SK-N-SH treated with all-trans-retinoic acid at 6 μM for 48 hours (cell line): ENCODE results near the gene NCBP2L.

ENCODE experiments used
- ATAC-seq: fragments of 200-7000 bp; cut with Tn5 transposase; 3 replicates; pipeline ENCODE4 v1.9.1; 2020; ENCODE audit warnings: mild to moderate bottlenecking, moderate library complexity
- ARNTL ChIP-seq: fragments of 450-650 bp; formaldehyde crosslinking; IDR thresholded peaks from 2 replicates; pipeline ENCODE4 v1.5.0; 2020; ENCODE audit warnings: low read depth, mild to moderate bottlenecking, moderate library complexity, borderline replicate concordance
- BACH2 ChIP-seq: fragments of 250-450 bp; sonication (Bioruptor Pico); IDR thresholded peaks from 2 replicates; pipeline ENCODE4 v1.9.0; 2021; ENCODE audit warnings: mild to moderate bottlenecking, borderline replicate concordance
- CSDC2 ChIP-seq: fragments of 250-450 bp; sonication (Bioruptor Pico); IDR thresholded peaks from 2 replicates; pipeline ENCODE4 v1.5.0; 2020; ENCODE audit warnings: mild to moderate bottlenecking, moderate library complexity
- ESRRG ChIP-seq: fragments of 250-450 bp; sonication (Bioruptor Pico); IDR thresholded peaks from 2 replicates; pipeline ENCODE4 v1.6.1; 2021; ENCODE audit warnings: mild to moderate bottlenecking
- ISL1 ChIP-seq: fragments of 250-450 bp; sonication (Bioruptor Pico); IDR thresholded peaks from 2 replicates; pipeline ENCODE4 v2.1.2; 2022; ENCODE audit warnings: mild to moderate bottlenecking, moderate library complexity
- OSR1 ChIP-seq: fragments of 250-450 bp; sonication (Bioruptor Pico); IDR thresholded peaks from 2 replicates; pipeline ENCODE4 v1.8.0; 2022; ENCODE audit warnings: moderate library complexity, mild to moderate bottlenecking, inconsistent platforms
- PPARA ChIP-seq: fragments of 250-450 bp; sonication (Bioruptor Pico); IDR thresholded peaks from 2 replicates; pipeline ENCODE4 v1.5.0; 2020; ENCODE audit warnings: mild to moderate bottlenecking, borderline replicate concordance
- RARB ChIP-seq: fragments of 250-450 bp; sonication (Bioruptor Pico); IDR thresholded peaks from 2 replicates; pipeline ENCODE4 v1.8.0; 2021; ENCODE audit warnings: mild to moderate bottlenecking, moderate library complexity
- SNAI2 ChIP-seq: fragments of 250-450 bp; sonication (Bioruptor Pico); IDR thresholded peaks from 2 replicates; pipeline ENCODE4 v1.5.0; 2020; ENCODE audit warnings: mild to moderate bottlenecking, moderate library complexity
- TOX ChIP-seq: fragments of 250-450 bp; sonication (Bioruptor Pico); IDR thresholded peaks from 2 replicates; pipeline ENCODE4 v1.8.0; 2021; ENCODE audit warnings: mild to moderate bottlenecking, moderate library complexity, borderline replicate concordance
- ZC3H10 ChIP-seq: fragments of 250-450 bp; sonication (Bioruptor Pico); IDR thresholded peaks from 2 replicates; pipeline ENCODE4 v1.5.1; 2021; ENCODE audit warnings: mild to moderate bottlenecking, moderate library complexity
- ZFP30 ChIP-seq: fragments of 450-650 bp; formaldehyde crosslinking; IDR thresholded peaks from 2 replicates; pipeline ENCODE4 v1.5.0; 2022; ENCODE audit warnings: mild to moderate bottlenecking, moderate library complexity
- ZNF565 ChIP-seq: fragments of 450-650 bp; formaldehyde crosslinking; conservative IDR thresholded peaks from 2 replicates; pipeline ENCODE4 v1.5.0; 2020; ENCODE audit warnings: low read depth, mild to moderate bottlenecking, moderate library complexity
- ZNF70 ChIP-seq: fragments of 450-650 bp; formaldehyde crosslinking; IDR thresholded peaks from 2 replicates; pipeline ENCODE4 v1.5.0; 2020; ENCODE audit warnings: mild to moderate bottlenecking, moderate library complexity
- ZNF8 ChIP-seq: fragments of 450-650 bp; formaldehyde crosslinking; IDR thresholded peaks from 2 replicates; pipeline ENCODE4 v1.5.0; 2020; ENCODE audit warnings: mild to moderate bottlenecking, moderate library complexity
- TF ChIP-seq, protein P1 (sequence below): fragments of 250-450 bp; sonication (Bioruptor Pico); IDR thresholded peaks from 2 replicates; pipeline ENCODE4 v1.8.0; 2021; ENCODE audit warnings: low read depth, mild to moderate bottlenecking, moderate library complexity, borderline replicate concordance
- TF ChIP-seq, protein P2 (sequence below): fragments of 250-450 bp; sonication (Bioruptor Pico); IDR thresholded peaks from 2 replicates; pipeline ENCODE4 v1.8.0; 2020; ENCODE audit warnings: mild to moderate bottlenecking, moderate library complexity, borderline replicate concordance
- TF ChIP-seq, protein P3 (sequence below): fragments of 250-450 bp; sonication (Bioruptor Pico); IDR thresholded peaks from 2 replicates; pipeline ENCODE4 v1.5.0; 2020; ENCODE audit warnings: mild to moderate bottlenecking, moderate library complexity
- TF ChIP-seq, protein P4 (sequence below): fragments of 250-450 bp; sonication (Bioruptor Pico); IDR thresholded peaks from 2 replicates; pipeline ENCODE4 v1.5.1; 2020; ENCODE audit warnings: low read depth, mild to moderate bottlenecking, moderate library complexity

Gene NCBP2L

DNA sequence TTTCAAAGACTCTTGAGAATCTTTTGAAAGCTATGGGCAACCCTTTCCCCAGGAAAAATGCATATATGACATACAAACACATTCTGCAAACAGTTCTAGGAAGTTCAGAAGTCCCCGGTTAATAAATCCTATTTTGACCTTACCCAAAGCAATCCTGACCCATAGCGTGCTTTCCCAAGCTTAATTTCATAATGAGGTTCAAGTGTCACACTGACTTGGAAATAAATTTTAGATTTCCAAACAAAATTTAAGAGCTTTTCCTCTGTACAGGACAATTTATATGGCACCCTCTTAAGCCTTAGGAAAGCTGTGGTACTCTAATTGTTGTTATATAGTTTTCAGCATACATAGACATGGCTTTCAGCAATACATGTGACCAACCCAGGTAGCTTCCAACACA lies 59.4 kb downstream of the NCBP2L start:
- ATAC-seq = no peak
- TF ChIP-seq ZNF70 (CRISPR knock-in tag) (no peak), TOX (CRISPR knock-in tag) (no peak), ARNTL (no peak), ZNF8 (CRISPR knock-in tag) (no peak), OSR1 (no peak), ZC3H10 (CRISPR knock-in tag) (no peak), BACH2 (CRISPR knock-in tag) (no peak), CSDC2 (CRISPR knock-in tag) (no peak), ISL1 (CRISPR knock-in tag) (no peak), ESRRG (CRISPR knock-in tag) (no peak), ZNF565 (no peak), ZFP30 (CRISPR knock-in tag) (no peak)
- TF ChIP-seq, protein P1, sequence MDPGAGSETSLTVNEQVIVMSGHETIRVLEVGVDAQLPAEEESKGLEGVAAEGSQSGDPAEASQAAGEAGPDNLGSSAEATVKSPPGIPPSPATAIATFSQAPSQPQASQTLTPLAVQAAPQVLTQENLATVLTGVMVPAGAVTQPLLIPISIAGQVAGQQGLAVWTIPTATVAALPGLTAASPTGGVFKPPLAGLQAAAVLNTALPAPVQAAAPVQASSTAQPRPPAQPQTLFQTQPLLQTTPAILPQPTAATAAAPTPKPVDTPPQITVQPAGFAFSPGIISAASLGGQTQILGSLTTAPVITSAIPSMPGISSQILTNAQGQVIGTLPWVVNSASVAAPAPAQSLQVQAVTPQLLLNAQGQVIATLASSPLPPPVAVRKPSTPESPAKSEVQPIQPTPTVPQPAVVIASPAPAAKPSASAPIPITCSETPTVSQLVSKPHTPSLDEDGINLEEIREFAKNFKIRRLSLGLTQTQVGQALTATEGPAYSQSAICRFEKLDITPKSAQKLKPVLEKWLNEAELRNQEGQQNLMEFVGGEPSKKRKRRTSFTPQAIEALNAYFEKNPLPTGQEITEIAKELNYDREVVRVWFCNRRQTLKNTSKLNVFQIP (CRISPR knock-in tag) = no peak
- TF ChIP-seq, protein P2, sequence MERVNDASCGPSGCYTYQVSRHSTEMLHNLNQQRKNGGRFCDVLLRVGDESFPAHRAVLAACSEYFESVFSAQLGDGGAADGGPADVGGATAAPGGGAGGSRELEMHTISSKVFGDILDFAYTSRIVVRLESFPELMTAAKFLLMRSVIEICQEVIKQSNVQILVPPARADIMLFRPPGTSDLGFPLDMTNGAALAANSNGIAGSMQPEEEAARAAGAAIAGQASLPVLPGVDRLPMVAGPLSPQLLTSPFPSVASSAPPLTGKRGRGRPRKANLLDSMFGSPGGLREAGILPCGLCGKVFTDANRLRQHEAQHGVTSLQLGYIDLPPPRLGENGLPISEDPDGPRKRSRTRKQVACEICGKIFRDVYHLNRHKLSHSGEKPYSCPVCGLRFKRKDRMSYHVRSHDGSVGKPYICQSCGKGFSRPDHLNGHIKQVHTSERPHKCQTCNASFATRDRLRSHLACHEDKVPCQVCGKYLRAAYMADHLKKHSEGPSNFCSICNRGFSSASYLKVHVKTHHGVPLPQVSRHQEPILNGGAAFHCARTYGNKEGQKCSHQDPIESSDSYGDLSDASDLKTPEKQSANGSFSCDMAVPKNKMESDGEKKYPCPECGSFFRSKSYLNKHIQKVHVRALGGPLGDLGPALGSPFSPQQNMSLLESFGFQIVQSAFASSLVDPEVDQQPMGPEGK (CRISPR knock-in tag) = no peak
- TF ChIP-seq, protein P3, sequence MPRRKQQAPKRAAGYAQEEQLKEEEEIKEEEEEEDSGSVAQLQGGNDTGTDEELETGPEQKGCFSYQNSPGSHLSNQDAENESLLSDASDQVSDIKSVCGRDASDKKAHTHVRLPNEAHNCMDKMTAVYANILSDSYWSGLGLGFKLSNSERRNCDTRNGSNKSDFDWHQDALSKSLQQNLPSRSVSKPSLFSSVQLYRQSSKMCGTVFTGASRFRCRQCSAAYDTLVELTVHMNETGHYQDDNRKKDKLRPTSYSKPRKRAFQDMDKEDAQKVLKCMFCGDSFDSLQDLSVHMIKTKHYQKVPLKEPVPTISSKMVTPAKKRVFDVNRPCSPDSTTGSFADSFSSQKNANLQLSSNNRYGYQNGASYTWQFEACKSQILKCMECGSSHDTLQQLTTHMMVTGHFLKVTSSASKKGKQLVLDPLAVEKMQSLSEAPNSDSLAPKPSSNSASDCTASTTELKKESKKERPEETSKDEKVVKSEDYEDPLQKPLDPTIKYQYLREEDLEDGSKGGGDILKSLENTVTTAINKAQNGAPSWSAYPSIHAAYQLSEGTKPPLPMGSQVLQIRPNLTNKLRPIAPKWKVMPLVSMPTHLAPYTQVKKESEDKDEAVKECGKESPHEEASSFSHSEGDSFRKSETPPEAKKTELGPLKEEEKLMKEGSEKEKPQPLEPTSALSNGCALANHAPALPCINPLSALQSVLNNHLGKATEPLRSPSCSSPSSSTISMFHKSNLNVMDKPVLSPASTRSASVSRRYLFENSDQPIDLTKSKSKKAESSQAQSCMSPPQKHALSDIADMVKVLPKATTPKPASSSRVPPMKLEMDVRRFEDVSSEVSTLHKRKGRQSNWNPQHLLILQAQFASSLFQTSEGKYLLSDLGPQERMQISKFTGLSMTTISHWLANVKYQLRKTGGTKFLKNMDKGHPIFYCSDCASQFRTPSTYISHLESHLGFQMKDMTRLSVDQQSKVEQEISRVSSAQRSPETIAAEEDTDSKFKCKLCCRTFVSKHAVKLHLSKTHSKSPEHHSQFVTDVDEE (CRISPR knock-in tag) = no peak
- TF ChIP-seq, protein P4, sequence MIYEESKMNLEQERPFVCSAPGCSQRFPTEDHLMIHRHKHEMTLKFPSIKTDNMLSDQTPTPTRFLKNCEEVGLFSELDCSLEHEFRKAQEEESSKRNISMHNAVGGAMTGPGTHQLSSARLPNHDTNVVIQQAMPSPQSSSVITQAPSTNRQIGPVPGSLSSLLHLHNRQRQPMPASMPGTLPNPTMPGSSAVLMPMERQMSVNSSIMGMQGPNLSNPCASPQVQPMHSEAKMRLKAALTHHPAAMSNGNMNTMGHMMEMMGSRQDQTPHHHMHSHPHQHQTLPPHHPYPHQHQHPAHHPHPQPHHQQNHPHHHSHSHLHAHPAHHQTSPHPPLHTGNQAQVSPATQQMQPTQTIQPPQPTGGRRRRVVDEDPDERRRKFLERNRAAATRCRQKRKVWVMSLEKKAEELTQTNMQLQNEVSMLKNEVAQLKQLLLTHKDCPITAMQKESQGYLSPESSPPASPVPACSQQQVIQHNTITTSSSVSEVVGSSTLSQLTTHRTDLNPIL (CRISPR knock-in tag) = no peak

DNA sequence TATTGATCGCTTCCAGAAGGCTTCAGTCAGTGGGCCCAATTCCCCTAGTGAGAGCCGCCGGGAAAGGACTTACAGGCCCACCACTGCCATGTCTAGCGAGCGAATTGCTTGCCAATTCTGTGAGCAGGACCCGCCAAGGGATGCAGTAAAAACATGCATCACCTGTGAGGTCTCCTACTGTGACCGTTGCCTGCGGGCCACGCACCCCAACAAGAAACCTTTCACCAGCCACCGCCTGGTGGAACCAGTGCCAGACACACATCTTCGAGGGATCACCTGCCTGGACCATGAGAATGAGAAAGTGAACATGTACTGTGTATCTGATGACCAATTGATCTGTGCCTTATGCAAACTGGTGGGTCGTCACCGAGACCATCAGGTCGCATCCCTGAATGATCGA lies 63.4 kb downstream of the NCBP2L start:
- TF ChIP-seq CSDC2 (CRISPR knock-in tag) (no peak), TOX (CRISPR knock-in tag) (no peak), ESRRG (CRISPR knock-in tag) (no peak), BACH2 (CRISPR knock-in tag) (no peak), ZC3H10 (CRISPR knock-in tag) (no peak), RARB (CRISPR knock-in tag) (no peak), SNAI2 (CRISPR knock-in tag) (no peak), ZNF8 (CRISPR knock-in tag) (no peak), OSR1 (no peak), ARNTL (no peak), PPARA (CRISPR knock-in tag) (no peak), ZFP30 (CRISPR knock-in tag) (no peak)
- TF ChIP-seq, protein P4 (CRISPR knock-in tag) = no peak
- TF ChIP-seq, protein P2 (CRISPR knock-in tag) = no peak
- ATAC-seq = no peak
